WTC11 (cell line): ENCODE results near the gene CERT1. TPM values are rescaled to one million over a fixed set of nuclear protein-coding genes. Genes with fewer than 3 reads are reported as not detected.
A peak's percentile ranks its signal among the peaks of the same experiment; 100 is the strongest.

Source experiments
- ATAC-seq: fragments of 200-7000 bp; cut with Tn5 transposase; 2 replicates; pipeline ENCODE4 v1.10.0; 2021; ENCODE audit warnings: mild to moderate bottlenecking, moderate library complexity
- CTCF ChIA-PET: fragments of 300-600 bp; sonication (Branson Sonifier 250); formaldehyde crosslinking; loops from one replicate; lab custom pipeline; 2021; ENCODE audit warnings: antibody characterized with exemption; lab: Charles Lee
- POLR2A ChIA-PET: fragments of 350-600 bp; sonication (Branson Sonifier 250); formaldehyde crosslinking; loops from one replicate; lab custom pipeline; 2021; ENCODE audit warnings: antibody characterized with exemption; lab: Charles Lee
- DNase-seq: peaks from one replicate; pipeline ENCODE4 v3.0.0; 2021; ENCODE audit warnings: low spot score
- H3K27ac Mint-ChIP-seq: 2 replicates; pipeline ENCODE4 v1.8.0; 2021; ENCODE audit warnings: mixed read lengths
- H3K27me3 Mint-ChIP-seq: 2 replicates; pipeline ENCODE4 v1.8.0; 2021; ENCODE audit warnings: low read depth, mild to moderate bottlenecking, moderate library complexity, mixed read lengths
- H3K36me3 Mint-ChIP-seq: 2 replicates; pipeline ENCODE4 v1.8.0; 2021; ENCODE audit warnings: mixed read lengths
- H3K4me1 Mint-ChIP-seq: 2 replicates; pipeline ENCODE4 v1.8.0; 2022; ENCODE audit warnings: mixed read lengths
- H3K4me3 Mint-ChIP-seq: 2 replicates; pipeline ENCODE4 v1.8.0; 2021; ENCODE audit warnings: mild to moderate bottlenecking, moderate library complexity, mixed read lengths
- H3K9me3 Mint-ChIP-seq: 2 replicates; pipeline ENCODE4 v1.8.0; 2021; ENCODE audit warnings: mixed read lengths
- MLX ChIP-seq: sonication (generic); formaldehyde crosslinking; IDR thresholded peaks from 2 replicates; pipeline ENCODE4 v1.8.1; 2023; ENCODE audit warnings: mild to moderate bottlenecking, missing genetic modification reagents, moderate library complexity
- TP53 ChIP-seq: sonication (generic); formaldehyde crosslinking; IDR thresholded peaks from 2 replicates; pipeline ENCODE4 v1.8.1; 2023; ENCODE audit warnings: mild to moderate bottlenecking, missing genetic modification reagents
- USF1 ChIP-seq: sonication (generic); formaldehyde crosslinking; IDR thresholded peaks from 2 replicates; pipeline ENCODE4 v1.8.0; 2022; ENCODE audit warnings: mild to moderate bottlenecking, missing genetic modification reagents
- ZMAT4 ChIP-seq: fragments of 250-450 bp; sonication (Bioruptor Pico); IDR thresholded peaks from 2 replicates; pipeline ENCODE4 v1.9.0; 2021; ENCODE audit warnings: mild to moderate bottlenecking
- ZNF671 ChIP-seq: fragments of 250-450 bp; sonication (Bioruptor Pico); IDR thresholded peaks from 2 replicates; pipeline ENCODE4 v1.8.0; 2021; ENCODE audit warnings: mild to moderate bottlenecking
- total RNA-seq: library from RNA; stranded (reverse); gene quantifications from 3 replicates; pipeline ENCODE4 v1.2.3, GENCODE V29; 2021
- TF ChIP-seq, protein P1 (sequence below): fragments of 250-450 bp; sonication (Bioruptor Pico); conservative IDR thresholded peaks from 2 replicates; pipeline ENCODE4 v1.9.0; 2021; ENCODE audit warnings: mild to moderate bottlenecking
- TF ChIP-seq, protein P2 (sequence below): sonication (generic); formaldehyde crosslinking; IDR thresholded peaks from 2 replicates; pipeline ENCODE4 v1.8.0; 2023; ENCODE audit warnings: missing genetic modification reagents
- TF ChIP-seq, protein P3 (sequence below): sonication (generic); formaldehyde crosslinking; IDR thresholded peaks from 2 replicates; pipeline ENCODE4 v1.8.1; 2022; ENCODE audit warnings: missing genetic modification reagents, borderline replicate concordance
- TF ChIP-seq, protein P4 (sequence below): fragments of 250-450 bp; sonication (Bioruptor Pico); IDR thresholded peaks from 2 replicates; pipeline ENCODE4 v1.8.0; 2021; ENCODE audit warnings: mild to moderate bottlenecking
- TF ChIP-seq, protein P5 (sequence below): sonication (generic); formaldehyde crosslinking; IDR thresholded peaks from 2 replicates; pipeline ENCODE4 v1.8.1; 2022; ENCODE audit warnings: low read depth, mild to moderate bottlenecking, moderate library complexity, missing genetic modification reagents, borderline replicate concordance

Gene CERT1
- total RNA-seq, 1 experiment from 2014 or later: 50.8 TPM

DNA sequence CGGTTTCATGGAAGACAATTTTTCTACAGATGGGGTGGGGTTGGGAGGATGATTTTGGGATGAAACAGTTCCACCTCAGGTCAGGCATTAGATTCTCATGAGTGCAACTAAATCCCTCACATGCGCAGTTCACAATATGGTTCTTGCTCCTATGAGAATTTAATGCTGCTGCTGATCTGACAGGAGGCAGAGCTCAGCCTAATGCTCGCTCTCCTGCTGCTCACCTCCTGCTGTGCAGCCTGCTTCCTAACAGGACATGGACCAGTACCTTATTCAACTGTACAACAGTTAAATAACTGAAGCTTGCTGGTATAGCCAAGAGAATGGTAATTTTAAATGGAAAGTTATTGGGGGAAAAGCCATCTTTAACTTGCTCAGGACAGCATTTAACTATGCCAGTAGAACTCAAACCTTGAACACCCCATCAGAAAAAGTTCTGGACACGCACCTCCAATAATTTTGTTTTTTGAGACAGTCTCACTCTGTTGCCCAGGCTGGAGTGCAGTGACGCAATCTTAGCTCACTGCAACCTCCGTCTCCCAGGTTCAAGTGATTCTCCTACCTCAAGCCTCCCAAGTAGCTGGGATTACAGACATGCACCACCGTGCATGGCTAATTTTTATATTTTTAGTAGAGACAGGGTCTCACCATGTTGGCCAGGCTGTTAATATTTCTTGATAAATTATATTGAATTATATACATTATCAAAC is 146.7 kb downstream of the CERT1 start:
- Mint-ChIP-seq H3K9me3 (no peaks in the 10 kb centered on the region), H3K27ac (peak overlapping the region; percentile 28; the same call in 1 of the 2 replicates), H3K36me3 (peaks cover 15% of the 10 kb centered on the region), H3K27me3 (no peaks in the 10 kb centered on the region), H3K4me3 (no peak overlapping the region), H3K4me1 (peaks cover 21% of the 10 kb centered on the region)
- ChIA-PET CTCF (interaction anchor here (1.1 to 1.2 kb wide), 2 partner anchors 146 to 303 kb away, joined by 3 to 4 read pairs; no protein-coding TSS in a partner anchor), POLR2A (no interaction called here)
- no peak for TF ChIP-seq MLX (CRISPR knock-in tag)
- TF ChIP-seq, protein P1, sequence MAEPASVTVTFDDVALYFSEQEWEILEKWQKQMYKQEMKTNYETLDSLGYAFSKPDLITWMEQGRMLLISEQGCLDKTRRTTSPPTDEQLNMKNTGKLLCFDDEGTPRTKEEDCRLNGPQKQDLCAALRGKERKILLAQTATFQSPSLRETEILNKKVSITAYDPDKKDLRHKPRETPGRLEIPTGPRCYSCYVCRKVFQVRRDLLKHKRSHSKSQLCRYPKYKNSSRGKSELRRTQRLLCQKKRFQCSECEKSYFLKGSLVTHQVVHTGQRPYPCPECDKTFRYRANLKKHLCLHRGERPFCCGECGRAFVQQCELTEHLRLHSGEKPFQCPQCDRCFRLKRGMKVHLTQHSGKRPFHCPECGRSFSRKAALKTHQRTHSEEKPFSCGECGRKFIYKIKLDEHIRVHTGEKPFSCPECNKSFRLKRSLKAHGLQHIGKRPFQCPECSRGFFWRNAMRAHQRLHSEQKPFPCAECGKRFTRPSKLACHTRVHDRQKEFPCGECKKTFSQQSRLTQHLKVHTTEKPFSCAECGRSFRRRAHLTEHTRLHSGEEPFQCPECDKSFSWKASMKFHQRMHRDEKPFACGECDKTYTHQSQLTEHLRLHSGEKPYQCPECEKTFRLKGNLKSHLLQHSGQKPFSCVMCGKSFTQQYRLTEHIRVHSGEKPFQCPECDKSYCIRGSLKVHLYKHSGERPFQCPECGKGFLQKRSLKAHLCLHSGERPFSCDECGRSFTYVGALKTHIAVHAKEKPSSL (CRISPR knock-in tag): 0 out of 2 replicates have a peak, but pooled peaks have one; percentile 32
- no peak for TF ChIP-seq TP53
- no peak for TF ChIP-seq ZMAT4 (CRISPR knock-in tag)
- no peak for DNase-seq
- no peak for ATAC-seq

DNA sequence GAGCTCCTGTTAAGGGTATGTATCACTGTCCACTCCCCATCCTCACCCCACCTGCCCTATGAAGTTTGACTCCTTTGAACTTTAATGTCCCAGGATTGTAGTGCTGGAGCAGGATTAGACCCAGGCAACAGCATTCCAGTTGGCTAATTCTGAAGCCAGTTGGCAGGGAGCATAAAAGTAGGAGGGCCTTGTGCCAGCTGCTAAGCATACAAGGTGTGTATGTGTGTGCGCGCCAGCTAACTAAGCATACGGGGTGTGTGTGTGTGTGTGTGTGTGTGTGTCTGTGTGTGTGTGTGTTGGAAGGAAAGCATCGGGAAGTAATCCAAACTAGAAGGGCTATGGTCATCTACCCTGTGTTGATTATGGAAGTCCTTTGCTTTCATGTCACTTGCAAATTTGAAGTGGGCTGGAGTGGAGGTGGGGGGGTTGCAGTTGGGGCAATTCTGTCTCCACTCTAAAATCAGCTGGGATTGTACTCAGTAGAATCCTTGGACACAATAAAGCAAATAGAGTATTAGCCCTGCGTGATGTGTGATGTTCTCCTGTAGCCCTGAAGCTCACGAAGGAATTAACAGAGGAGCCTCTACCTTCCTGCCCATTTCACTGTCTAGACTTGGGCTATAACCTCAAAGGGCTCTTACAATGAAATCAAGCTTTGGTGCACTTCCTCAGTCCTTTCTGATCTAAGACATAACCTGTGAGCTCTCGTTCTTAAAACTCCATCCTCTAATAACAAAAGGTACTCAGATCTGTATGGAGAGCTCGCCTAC is 147.5 kb downstream of the CERT1 start:
- CTCF ChIA-PET: interaction anchor here (1.1 to 1.2 kb wide), 2 partner anchors 146 to 303 kb away, joined by 3 to 4 read pairs; no protein-coding TSS in a partner anchor
- Mint-ChIP-seq H3K27me3 (no peaks in the 10 kb centered on the region), H3K9me3 (no peaks in the 10 kb centered on the region), H3K36me3 (peaks cover 23% of the 10 kb centered on the region), H3K4me1 (peaks cover 21% of the 10 kb centered on the region), H3K27ac (peak overlapping the region; percentile 90), H3K4me3 (no peak overlapping the region)
- POLR2A ChIA-PET: no interaction called here
- peak; percentile 10 for ATAC-seq
- DNase-seq: no peak
- TF ChIP-seq, protein P2, sequence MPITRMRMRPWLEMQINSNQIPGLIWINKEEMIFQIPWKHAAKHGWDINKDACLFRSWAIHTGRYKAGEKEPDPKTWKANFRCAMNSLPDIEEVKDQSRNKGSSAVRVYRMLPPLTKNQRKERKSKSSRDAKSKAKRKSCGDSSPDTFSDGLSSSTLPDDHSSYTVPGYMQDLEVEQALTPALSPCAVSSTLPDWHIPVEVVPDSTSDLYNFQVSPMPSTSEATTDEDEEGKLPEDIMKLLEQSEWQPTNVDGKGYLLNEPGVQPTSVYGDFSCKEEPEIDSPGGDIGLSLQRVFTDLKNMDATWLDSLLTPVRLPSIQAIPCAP (CRISPR knock-in tag): 0 out of 2 replicates have a peak, but pooled peaks have one; percentile 8
- TF ChIP-seq, protein P3, sequence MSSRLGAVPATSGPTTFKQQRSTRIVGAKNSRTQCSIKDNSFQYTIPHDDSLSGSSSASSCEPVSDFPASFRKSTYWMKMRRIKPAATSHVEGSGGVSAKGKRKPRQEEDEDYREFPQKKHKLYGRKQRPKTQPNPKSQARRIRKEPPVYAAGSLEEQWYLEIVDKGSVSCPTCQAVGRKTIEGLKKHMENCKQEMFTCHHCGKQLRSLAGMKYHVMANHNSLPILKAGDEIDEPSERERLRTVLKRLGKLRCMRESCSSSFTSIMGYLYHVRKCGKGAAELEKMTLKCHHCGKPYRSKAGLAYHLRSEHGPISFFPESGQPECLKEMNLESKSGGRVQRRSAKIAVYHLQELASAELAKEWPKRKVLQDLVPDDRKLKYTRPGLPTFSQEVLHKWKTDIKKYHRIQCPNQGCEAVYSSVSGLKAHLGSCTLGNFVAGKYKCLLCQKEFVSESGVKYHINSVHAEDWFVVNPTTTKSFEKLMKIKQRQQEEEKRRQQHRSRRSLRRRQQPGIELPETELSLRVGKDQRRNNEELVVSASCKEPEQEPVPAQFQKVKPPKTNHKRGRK: no peak
- TF ChIP-seq USF1 (CRISPR knock-in tag) (no peak), ZNF671 (CRISPR knock-in tag) (0 out of 2 replicates have a peak, but pooled peaks have one; percentile 20)
- TF ChIP-seq, protein P4, sequence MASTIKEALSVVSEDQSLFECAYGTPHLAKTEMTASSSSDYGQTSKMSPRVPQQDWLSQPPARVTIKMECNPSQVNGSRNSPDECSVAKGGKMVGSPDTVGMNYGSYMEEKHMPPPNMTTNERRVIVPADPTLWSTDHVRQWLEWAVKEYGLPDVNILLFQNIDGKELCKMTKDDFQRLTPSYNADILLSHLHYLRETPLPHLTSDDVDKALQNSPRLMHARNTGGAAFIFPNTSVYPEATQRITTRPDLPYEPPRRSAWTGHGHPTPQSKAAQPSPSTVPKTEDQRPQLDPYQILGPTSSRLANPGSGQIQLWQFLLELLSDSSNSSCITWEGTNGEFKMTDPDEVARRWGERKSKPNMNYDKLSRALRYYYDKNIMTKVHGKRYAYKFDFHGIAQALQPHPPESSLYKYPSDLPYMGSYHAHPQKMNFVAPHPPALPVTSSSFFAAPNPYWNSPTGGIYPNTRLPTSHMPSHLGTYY (CRISPR knock-in tag): 0 out of 2 replicates have a peak, but pooled peaks have one; percentile 44
- TF ChIP-seq, protein P5, sequence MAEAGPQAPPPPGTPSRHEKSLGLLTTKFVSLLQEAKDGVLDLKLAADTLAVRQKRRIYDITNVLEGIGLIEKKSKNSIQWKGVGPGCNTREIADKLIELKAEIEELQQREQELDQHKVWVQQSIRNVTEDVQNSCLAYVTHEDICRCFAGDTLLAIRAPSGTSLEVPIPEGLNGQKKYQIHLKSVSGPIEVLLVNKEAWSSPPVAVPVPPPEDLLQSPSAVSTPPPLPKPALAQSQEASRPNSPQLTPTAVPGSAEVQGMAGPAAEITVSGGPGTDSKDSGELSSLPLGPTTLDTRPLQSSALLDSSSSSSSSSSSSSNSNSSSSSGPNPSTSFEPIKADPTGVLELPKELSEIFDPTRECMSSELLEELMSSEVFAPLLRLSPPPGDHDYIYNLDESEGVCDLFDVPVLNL (CRISPR knock-in tag): no peak
